Endothelial cell of umbilical vein (primary cell): ENCODE measurements around the gene CXorf38. TPM values are rescaled to one million over a fixed set of nuclear protein-coding genes. Genes with fewer than 3 reads are reported as not detected.

Experiments
- BruUV-seq: library from RNA; stranded (reverse); fragments of 400-500 nt; replicated peaks from 2 replicates; lab custom pipeline; 2021; lab: Mats Ljungman, UMichigan
- CTCF ChIA-PET: fragments of 300-600, 350-600 bp; sonication (Branson Sonifier 250); formaldehyde crosslinking; loops from one replicate; lab custom pipeline; 2021; ENCODE audit warnings: antibody characterized with exemption, inconsistent platforms; lab: Charles Lee
- POLR2A ChIA-PET: fragments of 300-600, 350-600 bp; sonication (Branson Sonifier 250); formaldehyde crosslinking; loops from one replicate; lab custom pipeline; 2021; ENCODE audit warnings: antibody characterized with exemption, inconsistent platforms; lab: Charles Lee
- DNase-seq: peaks from one replicate; pipeline ENCODE4 v3.0.0-alpha.2; 2011; ENCODE audit warnings: low read depth, low spot score
- FAIRE-seq: peaks from 2 replicates; lab custom pipeline; 2011; peaks lifted over from hg19 to GRCh38; lab: Jason Lieb, UNC
- H2AFZ ChIP-seq: 2 replicates; pipeline ENCODE4 v1.6.0; 2012; ENCODE audit warnings: low read depth, low read length, control low read depth, inconsistent platforms
- H3K27ac ChIP-seq: 2 replicates; pipeline ENCODE4 v1.5.1; 2011; ENCODE audit warnings: low read depth, mild to moderate bottlenecking, control low read depth, low read length, moderate library complexity; ENCODE audit not compliant: insufficient read depth
- H3K27me3 ChIP-seq, 2 experiments: 2 replicates each; pipeline versions ENCODE4 v1.6.0 to v1.6.1; 2011; ENCODE audit warnings: low read length in 2 of 2, mixed read lengths in 1 of 2; ENCODE audit not compliant: control insufficient read depth in 2 of 2, insufficient read depth in 2 of 2
- H3K36me3 ChIP-seq, 2 experiments: 2 replicates in 1 of 2; 3 replicates in 1 of 2; pipeline ENCODE4 v1.5.1; 2011; ENCODE audit warnings: low read length in 2 of 2, mild to moderate bottlenecking in 1 of 2, moderate library complexity in 1 of 2; ENCODE audit not compliant: control insufficient read depth in 2 of 2, insufficient read depth in 2 of 2; ENCODE audit errors: extremely low read depth in 1 of 2
- H3K4me1 ChIP-seq: 3 replicates; pipeline ENCODE4 v1.5.1; 2011; ENCODE audit warnings: mild to moderate bottlenecking, low read length; ENCODE audit not compliant: control insufficient read depth, insufficient read depth; ENCODE audit errors: extremely low read depth
- H3K4me2 ChIP-seq: 2 replicates; pipeline ENCODE4 v1.6.1; 2011; ENCODE audit warnings: low read length, control low read depth, mixed read lengths; ENCODE audit not compliant: insufficient read depth
- H3K4me3 ChIP-seq, 3 experiments: fragments of 200-600 bp in 1 of 3; sonication (generic), shearing (Covaris generic) in 1 of 3; replicated peaks in 1 of 3; 2 replicates each; pipeline ENCODE4 v1.5.1; 2011 to 2016; ENCODE audit warnings: control low read depth in 3 of 3, low read length in 3 of 3, mild to moderate bottlenecking in 2 of 3, inconsistent platforms in 1 of 3, low read depth in 1 of 3, moderate library complexity in 1 of 3; ENCODE audit not compliant: insufficient read depth in 1 of 3
- H3K79me2 ChIP-seq: 2 replicates; pipeline ENCODE4 v1.6.0; 2012; ENCODE audit warnings: low read length, inconsistent platforms; ENCODE audit not compliant: control insufficient read depth, insufficient read depth
- H3K9ac ChIP-seq: replicated peaks from 2 replicates; pipeline ENCODE3; 2011; ENCODE audit warnings: low read length, control low read depth; ENCODE audit not compliant: insufficient read depth; ENCODE audit errors: extremely low read depth
- H3K9me1 ChIP-seq: replicated peaks from 3 replicates; pipeline ENCODE4 v1.6.0; 2011; ENCODE audit warnings: mild to moderate bottlenecking, low read length; ENCODE audit not compliant: control insufficient read depth, insufficient read depth; ENCODE audit errors: extremely low read depth
- H3K9me3 ChIP-seq: replicated peaks from 2 replicates; pipeline ENCODE4 v1.5.1; 2012; ENCODE audit warnings: low read length, inconsistent platforms; ENCODE audit not compliant: control insufficient read depth, insufficient read depth
- H4K20me1 ChIP-seq: replicated peaks from 2 replicates; pipeline ENCODE3; 2011; ENCODE audit warnings: mild to moderate bottlenecking, low read length; ENCODE audit not compliant: control insufficient read depth, insufficient read depth; ENCODE audit errors: extremely low read depth
- EZH2 ChIP-seq: IDR thresholded peaks from 2 replicates; pipeline ENCODE4 v1.6.1; 2012; ENCODE audit warnings: borderline replicate concordance, low read depth, mild to moderate bottlenecking, moderate library complexity, low read length, inconsistent platforms; ENCODE audit not compliant: severe bottlenecking
- FOS ChIP-seq: IDR thresholded peaks from 2 replicates; pipeline ENCODE4 v1.6.1; 2011; ENCODE audit warnings: mild to moderate bottlenecking, low read length, moderate library complexity, borderline replicate concordance; ENCODE audit not compliant: insufficient read depth
- GATA2 ChIP-seq: IDR thresholded peaks from 2 replicates; pipeline ENCODE4 v1.7.0; 2011; ENCODE audit warnings: low read depth, mild to moderate bottlenecking, moderate library complexity, mixed read lengths, low read length; ENCODE audit not compliant: insufficient read length, insufficient read depth
- JUN ChIP-seq: IDR thresholded peaks from 2 replicates; pipeline ENCODE4 v1.6.1; 2011; ENCODE audit warnings: borderline replicate concordance, low read depth; ENCODE audit not compliant: insufficient read length, insufficient read depth
- MYC ChIP-seq: IDR thresholded peaks from one replicate; pipeline ENCODE4 v1.6.1; 2011; ENCODE audit warnings: mild to moderate bottlenecking, low read depth, low read length
- POLR2A ChIP-seq: IDR thresholded peaks from 2 replicates; pipeline ENCODE4 v1.6.1; 2012; ENCODE audit warnings: low read depth, mild to moderate bottlenecking, control low read depth, low read length
- POLR2AphosphoS5 ChIP-seq: IDR thresholded peaks from 2 replicates; pipeline ENCODE4 v1.6.1; 2012; ENCODE audit warnings: low read depth, mild to moderate bottlenecking, control low read depth, low read length, moderate library complexity; ENCODE audit not compliant: insufficient read depth
- dilution Hi-C: fragments of 300-500 bp; cut with MboI; formaldehyde crosslinking; loops from one replicate; pipeline ENCODE4 v1.15.0; 2019; ENCODE audit warnings: low sequenced_read_pairs; ENCODE audit not compliant: extremely low pct_ligation_motif_present
- intact Hi-C: fragments of 100-400 bp; cut with micrococcal nuclease; formaldehyde crosslinking; loops from one replicate; pipeline ENCODE4 v1.10.0; 2022
- polyA plus RNA-seq, 4 experiments: library from polyadenylated mRNA; depleted of rRNA in 3 of 4; stranded (reverse) in 3 of 4; unstranded in 1 of 4; fragments of >200 nt; gene quantifications; 2 replicates each; pipeline versions ENCODE4 v1.2.1 to v1.2.3, GENCODE V29; 2011 to 2012; ENCODE audit warnings: missing spikeins in 1 of 4
- total RNA-seq: library from RNA; stranded (reverse); gene quantifications from 2 replicates; pipeline ENCODE4 v1.2.3, GENCODE V29; 2021
- TF ChIP-seq, protein P1 (sequence below): IDR thresholded peaks from 2 replicates; pipeline ENCODE4 v1.6.1; 2011; ENCODE audit not compliant: insufficient read depth, insufficient read length
- TF ChIP-seq, protein P2 (sequence below), 2 donors: IDR thresholded peaks; 1 replicate in 1 of 2; 2 replicates in 1 of 2; pipeline ENCODE4 v1.5.1; 2011; ENCODE audit warnings: low read length in 2 of 2, mild to moderate bottlenecking in 2 of 2, moderate library complexity in 2 of 2, control low read depth in 1 of 2, inconsistent platforms in 1 of 2, low read depth in 1 of 2; ENCODE audit not compliant: insufficient read depth in 1 of 2; ENCODE audit errors: extremely low read depth in 1 of 2

CXorf38 gene
- total and polyA plus RNA-seq, 2 donors (not counting 3 experiments of a cell fraction or from before 2014, with no cell fraction given): 5.9 to 12.4 TPM

DNA sequence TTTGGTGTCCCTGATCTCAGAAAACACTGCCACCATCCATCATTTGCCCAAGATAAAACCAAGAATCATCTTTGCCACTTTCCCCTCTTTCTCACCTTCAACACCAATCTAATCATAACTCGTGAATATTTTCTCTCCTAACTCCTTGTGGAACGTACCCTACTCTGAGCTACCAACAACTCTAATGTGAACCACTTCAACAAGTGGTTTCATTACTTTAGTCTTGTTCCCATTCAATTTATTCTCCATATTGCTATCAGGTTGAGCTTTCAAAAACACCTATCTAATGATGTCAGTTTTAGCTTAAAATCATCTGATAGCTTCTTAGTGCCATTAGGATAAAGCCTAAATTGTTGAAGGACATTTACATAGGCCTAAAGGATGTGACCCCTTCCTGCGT lies 39.8 kb upstream of the CXorf38 start:
- no peak overlapping the region for H3K9ac ChIP-seq
- H2AFZ ChIP-seq: no peak overlapping the region
- FAIRE-seq (no peak), DNase-seq (no peak)
- H3K4me3 ChIP-seq: no peak overlapping the region
- H4K20me1 ChIP-seq: no peaks in the 10 kb centered on the region
- no peaks in the 10 kb centered on the region for H3K9me3 ChIP-seq
- no peaks in the 10 kb centered on the region for H3K27me3 ChIP-seq
- dilution Hi-C loops (no loop called here), intact Hi-C loops (no loop called here)
- H3K79me2 ChIP-seq: no peaks in the 10 kb centered on the region
- no peaks in the 10 kb centered on the region for H3K36me3 ChIP-seq
- H3K4me2 ChIP-seq: no peak overlapping the region
- BruUV-seq: no TSS peak
- no peaks in the 10 kb centered on the region for H3K9me1 ChIP-seq
- H3K4me1 ChIP-seq: no peaks in the 10 kb centered on the region
- no peak for TF ChIP-seq POLR2A
- TF ChIP-seq FOS: no peak
- TF ChIP-seq EZH2: no peak
- TF ChIP-seq, protein P1, sequence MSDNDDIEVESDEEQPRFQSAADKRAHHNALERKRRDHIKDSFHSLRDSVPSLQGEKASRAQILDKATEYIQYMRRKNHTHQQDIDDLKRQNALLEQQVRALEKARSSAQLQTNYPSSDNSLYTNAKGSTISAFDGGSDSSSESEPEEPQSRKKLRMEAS: no peak
- TF ChIP-seq MYC: no peak
- TF ChIP-seq, protein P2, sequence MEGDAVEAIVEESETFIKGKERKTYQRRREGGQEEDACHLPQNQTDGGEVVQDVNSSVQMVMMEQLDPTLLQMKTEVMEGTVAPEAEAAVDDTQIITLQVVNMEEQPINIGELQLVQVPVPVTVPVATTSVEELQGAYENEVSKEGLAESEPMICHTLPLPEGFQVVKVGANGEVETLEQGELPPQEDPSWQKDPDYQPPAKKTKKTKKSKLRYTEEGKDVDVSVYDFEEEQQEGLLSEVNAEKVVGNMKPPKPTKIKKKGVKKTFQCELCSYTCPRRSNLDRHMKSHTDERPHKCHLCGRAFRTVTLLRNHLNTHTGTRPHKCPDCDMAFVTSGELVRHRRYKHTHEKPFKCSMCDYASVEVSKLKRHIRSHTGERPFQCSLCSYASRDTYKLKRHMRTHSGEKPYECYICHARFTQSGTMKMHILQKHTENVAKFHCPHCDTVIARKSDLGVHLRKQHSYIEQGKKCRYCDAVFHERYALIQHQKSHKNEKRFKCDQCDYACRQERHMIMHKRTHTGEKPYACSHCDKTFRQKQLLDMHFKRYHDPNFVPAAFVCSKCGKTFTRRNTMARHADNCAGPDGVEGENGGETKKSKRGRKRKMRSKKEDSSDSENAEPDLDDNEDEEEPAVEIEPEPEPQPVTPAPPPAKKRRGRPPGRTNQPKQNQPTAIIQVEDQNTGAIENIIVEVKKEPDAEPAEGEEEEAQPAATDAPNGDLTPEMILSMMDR (IDR thresholded peaks at IDR 0.05; ENCODE audit: extremely low read depth in 1 of 2, insufficient read depth in 1 of 2, low read depth in 1 of 2, low read length in 2 of 2): no peak
- TF ChIP-seq JUN: no peak
- TF ChIP-seq GATA2: no peak
- no peak for TF ChIP-seq POLR2AphosphoS5
- no peak overlapping the region for H3K27ac ChIP-seq
- ChIA-PET POLR2A (no interaction called here), CTCF (interaction anchor here (1.4 to 1.5 kb wide), 2 partner anchors 107 to 428 kb away, joined by 3 to 7 read pairs; no protein-coding TSS in a partner anchor)
